HL-60 (cell line): ENCODE results near the gene ANKRD55.
"Not testable (repeated sequence)": the region's sequence is repeated elsewhere in the genome, so short reads cannot be mapped to it uniquely, and the experiment has no call there.

Source experiments
- DNase-seq, 2 experiments: peaks; one replicate each; pipeline ENCODE4 v3.0.0-alpha.2; 2010 to 2020; ENCODE audit warnings: low read depth in 1 of 2, low spot score in 1 of 2
- H3K27ac ChIP-seq: fragments of 250-450 bp; sonication (Bioruptor Pico); replicated peaks from 2 replicates; pipeline ENCODE4 v1.5.1; 2020; ENCODE audit warnings: mild to moderate bottlenecking, moderate library complexity
- H3K27me3 ChIP-seq: fragments of 250-450 bp; sonication (Bioruptor Pico); 2 replicates; pipeline ENCODE4 v1.5.1; 2021; ENCODE audit warnings: mild to moderate bottlenecking, moderate library complexity; ENCODE audit not compliant: insufficient read depth, poor library complexity, severe bottlenecking
- H3K4me3 ChIP-seq: replicated peaks from 2 replicates; pipeline ENCODE4 v1.5.1; 2011; ENCODE audit warnings: mild to moderate bottlenecking, control low read depth, low read length; ENCODE audit not compliant: insufficient read depth
- GABPA ChIP-seq: IDR thresholded peaks from 2 replicates; pipeline ENCODE4 v1.6.1; 2012; ENCODE audit warnings: low read depth
- POLR2AphosphoS5 ChIP-seq: IDR thresholded peaks from 2 replicates; pipeline ENCODE4 v1.6.1; 2012; ENCODE audit warnings: low read depth
- SPI1 ChIP-seq: IDR thresholded peaks from 2 replicates; pipeline ENCODE4 v1.6.1; 2012; ENCODE audit warnings: low read depth, mild to moderate bottlenecking, borderline replicate concordance
- TF ChIP-seq, protein P1 (sequence below): IDR thresholded peaks from one replicate; pipeline ENCODE4 v1.5.1; 2011; ENCODE audit warnings: low read length, control low read depth, inconsistent platforms; ENCODE audit not compliant: insufficient read depth
- TF ChIP-seq, protein P2 (sequence below): IDR thresholded peaks from 2 replicates; pipeline ENCODE4 v1.6.1; 2012; ENCODE audit warnings: low read depth; ENCODE audit not compliant: insufficient replicate concordance

The ANKRD55 gene

DNA sequence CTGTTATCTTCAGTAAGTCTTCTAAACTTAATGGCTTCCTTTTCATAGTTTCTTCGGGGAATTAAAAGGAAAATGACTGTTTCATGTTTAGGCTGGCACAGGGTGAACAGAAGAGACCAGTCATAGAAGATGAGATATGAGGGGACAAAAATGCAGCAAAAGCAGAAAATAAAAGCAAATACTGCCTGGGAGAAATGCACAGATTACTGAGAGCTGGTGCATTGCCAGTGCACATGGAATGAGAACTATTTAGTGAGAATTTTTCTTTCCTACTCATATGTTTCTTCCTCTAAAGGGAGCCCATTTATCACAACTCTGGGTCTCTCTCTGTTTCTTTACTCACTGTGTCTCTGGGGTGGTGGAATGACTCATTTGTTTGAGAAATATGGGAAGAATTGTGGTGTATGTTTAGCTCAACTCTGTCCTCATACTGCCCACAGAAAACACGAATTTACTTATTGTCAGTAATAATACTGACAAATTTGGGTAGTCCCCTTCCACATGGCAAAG, 25.9 kb upstream of the ANKRD55 start:
- no peak for DNase-seq
- no peak overlapping the region for H3K4me3 ChIP-seq
- H3K27me3 ChIP-seq: no peaks in the 10 kb centered on the region
- TF ChIP-seq, protein P1, sequence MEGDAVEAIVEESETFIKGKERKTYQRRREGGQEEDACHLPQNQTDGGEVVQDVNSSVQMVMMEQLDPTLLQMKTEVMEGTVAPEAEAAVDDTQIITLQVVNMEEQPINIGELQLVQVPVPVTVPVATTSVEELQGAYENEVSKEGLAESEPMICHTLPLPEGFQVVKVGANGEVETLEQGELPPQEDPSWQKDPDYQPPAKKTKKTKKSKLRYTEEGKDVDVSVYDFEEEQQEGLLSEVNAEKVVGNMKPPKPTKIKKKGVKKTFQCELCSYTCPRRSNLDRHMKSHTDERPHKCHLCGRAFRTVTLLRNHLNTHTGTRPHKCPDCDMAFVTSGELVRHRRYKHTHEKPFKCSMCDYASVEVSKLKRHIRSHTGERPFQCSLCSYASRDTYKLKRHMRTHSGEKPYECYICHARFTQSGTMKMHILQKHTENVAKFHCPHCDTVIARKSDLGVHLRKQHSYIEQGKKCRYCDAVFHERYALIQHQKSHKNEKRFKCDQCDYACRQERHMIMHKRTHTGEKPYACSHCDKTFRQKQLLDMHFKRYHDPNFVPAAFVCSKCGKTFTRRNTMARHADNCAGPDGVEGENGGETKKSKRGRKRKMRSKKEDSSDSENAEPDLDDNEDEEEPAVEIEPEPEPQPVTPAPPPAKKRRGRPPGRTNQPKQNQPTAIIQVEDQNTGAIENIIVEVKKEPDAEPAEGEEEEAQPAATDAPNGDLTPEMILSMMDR: no peak
- no peak for TF ChIP-seq GABPA
- TF ChIP-seq, protein P2, sequence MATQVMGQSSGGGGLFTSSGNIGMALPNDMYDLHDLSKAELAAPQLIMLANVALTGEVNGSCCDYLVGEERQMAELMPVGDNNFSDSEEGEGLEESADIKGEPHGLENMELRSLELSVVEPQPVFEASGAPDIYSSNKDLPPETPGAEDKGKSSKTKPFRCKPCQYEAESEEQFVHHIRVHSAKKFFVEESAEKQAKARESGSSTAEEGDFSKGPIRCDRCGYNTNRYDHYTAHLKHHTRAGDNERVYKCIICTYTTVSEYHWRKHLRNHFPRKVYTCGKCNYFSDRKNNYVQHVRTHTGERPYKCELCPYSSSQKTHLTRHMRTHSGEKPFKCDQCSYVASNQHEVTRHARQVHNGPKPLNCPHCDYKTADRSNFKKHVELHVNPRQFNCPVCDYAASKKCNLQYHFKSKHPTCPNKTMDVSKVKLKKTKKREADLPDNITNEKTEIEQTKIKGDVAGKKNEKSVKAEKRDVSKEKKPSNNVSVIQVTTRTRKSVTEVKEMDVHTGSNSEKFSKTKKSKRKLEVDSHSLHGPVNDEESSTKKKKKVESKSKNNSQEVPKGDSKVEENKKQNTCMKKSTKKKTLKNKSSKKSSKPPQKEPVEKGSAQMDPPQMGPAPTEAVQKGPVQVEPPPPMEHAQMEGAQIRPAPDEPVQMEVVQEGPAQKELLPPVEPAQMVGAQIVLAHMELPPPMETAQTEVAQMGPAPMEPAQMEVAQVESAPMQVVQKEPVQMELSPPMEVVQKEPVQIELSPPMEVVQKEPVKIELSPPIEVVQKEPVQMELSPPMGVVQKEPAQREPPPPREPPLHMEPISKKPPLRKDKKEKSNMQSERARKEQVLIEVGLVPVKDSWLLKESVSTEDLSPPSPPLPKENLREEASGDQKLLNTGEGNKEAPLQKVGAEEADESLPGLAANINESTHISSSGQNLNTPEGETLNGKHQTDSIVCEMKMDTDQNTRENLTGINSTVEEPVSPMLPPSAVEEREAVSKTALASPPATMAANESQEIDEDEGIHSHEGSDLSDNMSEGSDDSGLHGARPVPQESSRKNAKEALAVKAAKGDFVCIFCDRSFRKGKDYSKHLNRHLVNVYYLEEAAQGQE: no peak
- TF ChIP-seq SPI1: no peak
- no peak for TF ChIP-seq POLR2AphosphoS5
- H3K27ac ChIP-seq: no peak overlapping the region

DNA sequence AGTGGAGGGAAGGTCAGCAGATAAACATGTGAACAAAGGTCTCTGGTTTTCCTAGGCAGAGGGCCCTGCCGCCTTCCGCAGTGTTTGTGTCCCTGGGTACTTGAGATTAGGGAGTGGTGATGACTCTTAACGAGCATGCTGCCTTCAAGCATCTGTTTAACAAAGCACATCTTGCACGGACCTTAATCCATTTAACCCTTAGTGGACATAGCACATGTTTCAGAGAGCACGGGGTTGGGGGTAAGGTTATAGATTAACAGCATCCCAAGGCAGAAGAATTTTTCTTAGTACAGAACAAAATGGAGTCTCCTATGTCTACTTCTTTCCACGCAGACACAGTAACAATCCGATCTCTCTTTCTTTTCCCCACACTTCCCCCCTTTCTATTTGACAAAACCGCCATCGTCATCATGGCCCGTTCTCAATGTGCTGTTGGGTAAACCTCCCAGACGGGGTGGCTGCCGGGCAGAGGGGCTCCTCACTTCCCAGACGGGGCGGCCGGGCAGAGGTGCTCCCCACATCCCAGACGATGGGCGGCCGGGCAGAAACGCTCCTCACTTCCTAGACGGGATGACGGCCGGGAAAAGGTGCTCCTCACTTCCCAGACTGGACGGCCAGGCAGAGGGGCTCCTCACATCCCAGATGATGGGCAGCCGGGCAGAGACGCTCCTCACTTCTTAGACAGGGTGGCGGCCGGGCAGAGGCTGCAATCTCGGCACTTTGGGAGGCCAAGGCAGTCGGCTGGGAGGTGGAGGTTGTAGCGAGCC, 24.8 kb upstream of the ANKRD55 start:
- DNase-seq, H3K27ac ChIP-seq, H3K4me3 ChIP-seq, H3K27me3 ChIP-seq: not testable (repeated sequence)

DNA sequence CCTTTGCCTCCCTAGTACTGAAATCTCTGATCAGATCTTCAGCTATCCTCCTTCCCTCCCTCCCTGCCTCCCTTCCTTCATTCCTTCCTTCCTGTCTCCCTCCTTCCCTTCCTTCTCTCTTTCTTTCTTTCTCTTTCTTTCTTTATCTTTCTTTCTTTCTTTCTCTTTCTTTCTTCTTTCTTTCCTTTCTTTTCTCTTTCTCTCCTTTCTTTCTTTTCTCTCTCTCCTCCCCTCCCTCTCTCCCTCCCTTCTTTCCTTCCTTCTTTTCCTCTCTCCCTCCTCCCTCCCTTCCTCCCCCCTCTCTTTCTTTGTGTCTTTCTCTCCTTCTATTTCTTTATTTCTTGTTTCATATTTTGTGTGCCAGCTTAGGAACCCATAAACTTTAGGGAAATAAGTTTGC, 23.9 kb upstream of the ANKRD55 start:
- Histone ChIP-seq H3K4me3 (no peak overlapping the region), H3K27ac (no peak overlapping the region), H3K27me3 (no peaks in the 10 kb centered on the region)
- no peak for DNase-seq
- TF ChIP-seq GABPA (no peak), SPI1 (no peak), POLR2AphosphoS5 (no peak)
- TF ChIP-seq, protein P1: no peak
- TF ChIP-seq, protein P2: no peak

DNA sequence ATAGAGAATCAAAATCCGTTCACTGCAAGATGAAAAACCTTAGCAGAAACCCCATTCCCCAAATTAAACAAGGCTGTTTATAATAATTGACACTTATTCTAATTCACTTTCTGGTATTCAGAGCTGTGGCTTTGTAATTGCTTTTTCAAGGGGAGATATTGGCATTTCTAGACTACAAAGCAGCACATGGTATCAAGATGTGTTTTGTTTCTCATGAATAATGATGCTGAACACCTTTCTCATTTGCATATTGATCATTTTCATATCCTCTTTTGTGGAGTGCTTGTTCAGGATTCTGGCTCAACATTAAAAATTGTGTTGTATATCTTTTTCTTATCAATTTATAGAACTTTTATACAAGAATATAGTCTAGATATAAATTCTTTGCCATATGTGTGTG, 22.4 kb upstream of the ANKRD55 start:
- no peak for DNase-seq
- H3K27ac ChIP-seq: no peak overlapping the region
- no peak overlapping the region for H3K4me3 ChIP-seq
- H3K27me3 ChIP-seq: no peaks in the 10 kb centered on the region
- TF ChIP-seq, protein P2: no peak
- TF ChIP-seq POLR2AphosphoS5: no peak
- TF ChIP-seq, protein P1: no peak
- TF ChIP-seq GABPA: no peak
- TF ChIP-seq SPI1: no peak
